ENCODE data around the gene PIK3CD. TPM values are rescaled to one million over a fixed set of nuclear protein-coding genes. Genes with fewer than 3 reads are reported as not detected.

PIK3CD gene
- total and polyA plus RNA-seq, 4 donors = 1.8 to 11.3 (median 3.4) TPM

- H3K27ac ChIP-seq (ENCODE audit: low read depth in 1 of 2, low read length in 2 of 2) = no peak overlapping the region
- 86% methylated on average over 6 of the region's 6 CpGs for WGBS
- no peak for TF ChIP-seq GABPA (IDR thresholded peaks at IDR 0.05 in 1 of 2, conservative IDR thresholded peaks at IDR 0.05 in 1 of 2)
- TF ChIP-seq NR2F2 (IDR thresholded peaks at IDR 0.05) = no peak
- TF ChIP-seq ATF3 (IDR thresholded peaks at IDR 0.05) = no peak
- no peak for TF ChIP-seq RXRA (IDR thresholded peaks at IDR 0.05)
- TF ChIP-seq MAX (IDR thresholded peaks at IDR 0.05) = no peak
- TF ChIP-seq, protein P1, sequence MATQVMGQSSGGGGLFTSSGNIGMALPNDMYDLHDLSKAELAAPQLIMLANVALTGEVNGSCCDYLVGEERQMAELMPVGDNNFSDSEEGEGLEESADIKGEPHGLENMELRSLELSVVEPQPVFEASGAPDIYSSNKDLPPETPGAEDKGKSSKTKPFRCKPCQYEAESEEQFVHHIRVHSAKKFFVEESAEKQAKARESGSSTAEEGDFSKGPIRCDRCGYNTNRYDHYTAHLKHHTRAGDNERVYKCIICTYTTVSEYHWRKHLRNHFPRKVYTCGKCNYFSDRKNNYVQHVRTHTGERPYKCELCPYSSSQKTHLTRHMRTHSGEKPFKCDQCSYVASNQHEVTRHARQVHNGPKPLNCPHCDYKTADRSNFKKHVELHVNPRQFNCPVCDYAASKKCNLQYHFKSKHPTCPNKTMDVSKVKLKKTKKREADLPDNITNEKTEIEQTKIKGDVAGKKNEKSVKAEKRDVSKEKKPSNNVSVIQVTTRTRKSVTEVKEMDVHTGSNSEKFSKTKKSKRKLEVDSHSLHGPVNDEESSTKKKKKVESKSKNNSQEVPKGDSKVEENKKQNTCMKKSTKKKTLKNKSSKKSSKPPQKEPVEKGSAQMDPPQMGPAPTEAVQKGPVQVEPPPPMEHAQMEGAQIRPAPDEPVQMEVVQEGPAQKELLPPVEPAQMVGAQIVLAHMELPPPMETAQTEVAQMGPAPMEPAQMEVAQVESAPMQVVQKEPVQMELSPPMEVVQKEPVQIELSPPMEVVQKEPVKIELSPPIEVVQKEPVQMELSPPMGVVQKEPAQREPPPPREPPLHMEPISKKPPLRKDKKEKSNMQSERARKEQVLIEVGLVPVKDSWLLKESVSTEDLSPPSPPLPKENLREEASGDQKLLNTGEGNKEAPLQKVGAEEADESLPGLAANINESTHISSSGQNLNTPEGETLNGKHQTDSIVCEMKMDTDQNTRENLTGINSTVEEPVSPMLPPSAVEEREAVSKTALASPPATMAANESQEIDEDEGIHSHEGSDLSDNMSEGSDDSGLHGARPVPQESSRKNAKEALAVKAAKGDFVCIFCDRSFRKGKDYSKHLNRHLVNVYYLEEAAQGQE (IDR thresholded peaks at IDR 0.05) = no peak
- no peak for TF ChIP-seq HNF4A (conservative IDR thresholded peaks at IDR 0.05)
- no peak for TF ChIP-seq FOXA1 (IDR thresholded peaks at IDR 0.05)
- no peak for TF ChIP-seq YY1 (IDR thresholded peaks at IDR 0.05)
- TF ChIP-seq, protein P2, sequence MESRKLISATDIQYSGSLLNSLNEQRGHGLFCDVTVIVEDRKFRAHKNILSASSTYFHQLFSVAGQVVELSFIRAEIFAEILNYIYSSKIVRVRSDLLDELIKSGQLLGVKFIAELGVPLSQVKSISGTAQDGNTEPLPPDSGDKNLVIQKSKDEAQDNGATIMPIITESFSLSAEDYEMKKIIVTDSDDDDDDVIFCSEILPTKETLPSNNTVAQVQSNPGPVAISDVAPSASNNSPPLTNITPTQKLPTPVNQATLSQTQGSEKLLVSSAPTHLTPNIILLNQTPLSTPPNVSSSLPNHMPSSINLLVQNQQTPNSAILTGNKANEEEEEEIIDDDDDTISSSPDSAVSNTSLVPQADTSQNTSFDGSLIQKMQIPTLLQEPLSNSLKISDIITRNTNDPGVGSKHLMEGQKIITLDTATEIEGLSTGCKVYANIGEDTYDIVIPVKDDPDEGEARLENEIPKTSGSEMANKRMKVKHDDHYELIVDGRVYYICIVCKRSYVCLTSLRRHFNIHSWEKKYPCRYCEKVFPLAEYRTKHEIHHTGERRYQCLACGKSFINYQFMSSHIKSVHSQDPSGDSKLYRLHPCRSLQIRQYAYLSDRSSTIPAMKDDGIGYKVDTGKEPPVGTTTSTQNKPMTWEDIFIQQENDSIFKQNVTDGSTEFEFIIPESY (IDR thresholded peaks at IDR 0.05) = no peak
- TF ChIP-seq TAF1 (conservative IDR thresholded peaks at IDR 0.05) = no peak
- no peak for TF ChIP-seq JUND (IDR thresholded peaks at IDR 0.05)
- TF ChIP-seq RAD21 (IDR thresholded peaks at IDR 0.05) = no peak
- TF ChIP-seq, protein P3, sequence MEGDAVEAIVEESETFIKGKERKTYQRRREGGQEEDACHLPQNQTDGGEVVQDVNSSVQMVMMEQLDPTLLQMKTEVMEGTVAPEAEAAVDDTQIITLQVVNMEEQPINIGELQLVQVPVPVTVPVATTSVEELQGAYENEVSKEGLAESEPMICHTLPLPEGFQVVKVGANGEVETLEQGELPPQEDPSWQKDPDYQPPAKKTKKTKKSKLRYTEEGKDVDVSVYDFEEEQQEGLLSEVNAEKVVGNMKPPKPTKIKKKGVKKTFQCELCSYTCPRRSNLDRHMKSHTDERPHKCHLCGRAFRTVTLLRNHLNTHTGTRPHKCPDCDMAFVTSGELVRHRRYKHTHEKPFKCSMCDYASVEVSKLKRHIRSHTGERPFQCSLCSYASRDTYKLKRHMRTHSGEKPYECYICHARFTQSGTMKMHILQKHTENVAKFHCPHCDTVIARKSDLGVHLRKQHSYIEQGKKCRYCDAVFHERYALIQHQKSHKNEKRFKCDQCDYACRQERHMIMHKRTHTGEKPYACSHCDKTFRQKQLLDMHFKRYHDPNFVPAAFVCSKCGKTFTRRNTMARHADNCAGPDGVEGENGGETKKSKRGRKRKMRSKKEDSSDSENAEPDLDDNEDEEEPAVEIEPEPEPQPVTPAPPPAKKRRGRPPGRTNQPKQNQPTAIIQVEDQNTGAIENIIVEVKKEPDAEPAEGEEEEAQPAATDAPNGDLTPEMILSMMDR (IDR thresholded peaks at IDR 0.05; ENCODE audit: low read depth, low read length, missing input control) = no peak
- H3K4me1 ChIP-seq (ENCODE audit: control insufficient read depth in 4 of 4, insufficient read depth in 4 of 4, low read length in 3 of 4) = peaks cover 0 to 3% (median 1%) of the 10 kb centered on the region in 4 donors
- no peak overlapping the region for H3K9ac ChIP-seq (ENCODE audit: low read depth in 1 of 2, low read length in 2 of 2)
- H3K4me3 ChIP-seq (ENCODE audit: low read depth in 1 of 3, low read length in 3 of 3) = no peak overlapping the region
- H3K9me3 ChIP-seq (ENCODE audit: control insufficient read depth in 4 of 4, low read length in 3 of 4) = no peaks in the 10 kb centered on the region
- H3K36me3 ChIP-seq (ENCODE audit: control insufficient read depth in 4 of 4, insufficient read depth in 3 of 4, low read depth in 1 of 4, low read length in 3 of 4) = no peaks in the 10 kb centered on the region
- no peaks in the 10 kb centered on the region for H3K27me3 ChIP-seq (ENCODE audit: control insufficient read depth in 4 of 4, insufficient read depth in 4 of 4, low read length in 3 of 4)
- no peak for DNase-seq (ENCODE audit: low spot score)
Observed at GRCh38 chr1:9663257-9663656, 11.7 kb downstream of the PIK3CD start.

DNA sequence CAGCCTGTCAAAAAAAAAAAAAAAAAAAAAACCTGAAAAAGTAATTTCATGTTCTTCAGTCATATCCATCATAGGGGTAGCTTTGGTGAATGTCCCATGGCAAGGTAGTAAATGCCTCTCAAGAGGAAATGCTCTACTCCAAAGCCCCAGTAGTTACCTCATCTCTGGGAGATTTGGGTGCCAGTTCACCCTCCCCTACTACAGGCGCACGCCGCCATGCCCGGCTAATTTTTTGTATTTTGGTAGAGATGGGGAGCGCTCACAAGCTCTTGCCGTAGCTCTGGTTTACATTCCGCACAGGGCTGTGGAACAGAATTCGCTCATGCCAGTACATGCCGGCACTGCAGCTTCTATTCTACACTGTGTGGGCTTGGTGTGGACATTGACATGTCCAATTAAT is 13.7 kb downstream of the PIK3CD start:
- peaks cover 0 to 3% (median 1%) of the 10 kb centered on the region in 4 donors for H3K4me1 ChIP-seq (ENCODE audit: control insufficient read depth in 4 of 4, insufficient read depth in 4 of 4, low read length in 3 of 4)
- WGBS = 90% methylated on average over 9 of the region's 9 CpGs
- H3K36me3 ChIP-seq (ENCODE audit: control insufficient read depth in 4 of 4, insufficient read depth in 3 of 4, low read depth in 1 of 4, low read length in 3 of 4) = no peaks in the 10 kb centered on the region
- no peak overlapping the region for H3K4me3 ChIP-seq (ENCODE audit: low read depth in 1 of 3, low read length in 3 of 3)
- no peaks in the 10 kb centered on the region for H3K27me3 ChIP-seq (ENCODE audit: control insufficient read depth in 4 of 4, insufficient read depth in 4 of 4, low read length in 3 of 4)
- DNase-seq (ENCODE audit: low spot score) = no peak
- H3K9ac ChIP-seq (ENCODE audit: low read depth in 1 of 2, low read length in 2 of 2) = no peak overlapping the region
- H3K27ac ChIP-seq (ENCODE audit: low read depth in 1 of 2, low read length in 2 of 2) = no peak overlapping the region
- no peaks in the 10 kb centered on the region for H3K9me3 ChIP-seq (ENCODE audit: control insufficient read depth in 4 of 4, low read length in 3 of 4)
- TF ChIP-seq, protein P3 (IDR thresholded peaks at IDR 0.05; ENCODE audit: low read depth, low read length, missing input control) = no peak
- TF ChIP-seq FOXA1 (IDR thresholded peaks at IDR 0.05) (no peak), TAF1 (conservative IDR thresholded peaks at IDR 0.05) (no peak), HNF4A (conservative IDR thresholded peaks at IDR 0.05) (no peak), MAX (IDR thresholded peaks at IDR 0.05) (no peak), EGR1 (IDR thresholded peaks at IDR 0.05; ENCODE audit: low read depth in 2 of 2) (no peak), HNF4G (IDR thresholded peaks at IDR 0.05) (no peak), JUND (IDR thresholded peaks at IDR 0.05) (no peak), YY1 (IDR thresholded peaks at IDR 0.05) (no peak), FOXA2 (IDR thresholded peaks at IDR 0.05) (no peak), SP1 (IDR thresholded peaks at IDR 0.05) (no peak)
- TF ChIP-seq, protein P1 (IDR thresholded peaks at IDR 0.05) = no peak

All from liver (tissue), 9 donors.